22Rv1 (cell line): ENCODE results near the gene TNC.

Experiments used
- CTCF ChIP-seq: fragments of 450-650 bp; IDR thresholded peaks from 2 replicates; pipeline ENCODE4 v1.5.1; 2017; ENCODE audit warnings: mild to moderate bottlenecking
- ZFX ChIP-seq: fragments of 450-650 bp; IDR thresholded peaks from 2 replicates; pipeline ENCODE4 v1.6.1; 2017; ENCODE audit warnings: antibody characterized with exemption, borderline replicate concordance

- TF ChIP-seq CTCF = no peak
- TF ChIP-seq ZFX = no peak
These were observed 131.9 kb downstream of the TNC start for GRCh38 chr9:114985959-114986501.
